ENCODE measurements around the gene MAP3K13. TPM values are rescaled to one million over a fixed set of nuclear protein-coding genes. Genes with fewer than 3 reads are reported as not detected.

MAP3K13 gene, protein sequence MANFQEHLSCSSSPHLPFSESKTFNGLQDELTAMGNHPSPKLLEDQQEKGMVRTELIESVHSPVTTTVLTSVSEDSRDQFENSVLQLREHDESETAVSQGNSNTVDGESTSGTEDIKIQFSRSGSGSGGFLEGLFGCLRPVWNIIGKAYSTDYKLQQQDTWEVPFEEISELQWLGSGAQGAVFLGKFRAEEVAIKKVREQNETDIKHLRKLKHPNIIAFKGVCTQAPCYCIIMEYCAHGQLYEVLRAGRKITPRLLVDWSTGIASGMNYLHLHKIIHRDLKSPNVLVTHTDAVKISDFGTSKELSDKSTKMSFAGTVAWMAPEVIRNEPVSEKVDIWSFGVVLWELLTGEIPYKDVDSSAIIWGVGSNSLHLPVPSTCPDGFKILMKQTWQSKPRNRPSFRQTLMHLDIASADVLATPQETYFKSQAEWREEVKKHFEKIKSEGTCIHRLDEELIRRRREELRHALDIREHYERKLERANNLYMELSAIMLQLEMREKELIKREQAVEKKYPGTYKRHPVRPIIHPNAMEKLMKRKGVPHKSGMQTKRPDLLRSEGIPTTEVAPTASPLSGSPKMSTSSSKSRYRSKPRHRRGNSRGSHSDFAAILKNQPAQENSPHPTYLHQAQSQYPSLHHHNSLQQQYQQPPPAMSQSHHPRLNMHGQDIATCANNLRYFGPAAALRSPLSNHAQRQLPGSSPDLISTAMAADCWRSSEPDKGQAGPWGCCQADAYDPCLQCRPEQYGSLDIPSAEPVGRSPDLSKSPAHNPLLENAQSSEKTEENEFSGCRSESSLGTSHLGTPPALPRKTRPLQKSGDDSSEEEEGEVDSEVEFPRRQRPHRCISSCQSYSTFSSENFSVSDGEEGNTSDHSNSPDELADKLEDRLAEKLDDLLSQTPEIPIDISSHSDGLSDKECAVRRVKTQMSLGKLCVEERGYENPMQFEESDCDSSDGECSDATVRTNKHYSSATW
- 18.0 and 20.4 TPM in 2 replicates for total RNA-seq

DNA sequence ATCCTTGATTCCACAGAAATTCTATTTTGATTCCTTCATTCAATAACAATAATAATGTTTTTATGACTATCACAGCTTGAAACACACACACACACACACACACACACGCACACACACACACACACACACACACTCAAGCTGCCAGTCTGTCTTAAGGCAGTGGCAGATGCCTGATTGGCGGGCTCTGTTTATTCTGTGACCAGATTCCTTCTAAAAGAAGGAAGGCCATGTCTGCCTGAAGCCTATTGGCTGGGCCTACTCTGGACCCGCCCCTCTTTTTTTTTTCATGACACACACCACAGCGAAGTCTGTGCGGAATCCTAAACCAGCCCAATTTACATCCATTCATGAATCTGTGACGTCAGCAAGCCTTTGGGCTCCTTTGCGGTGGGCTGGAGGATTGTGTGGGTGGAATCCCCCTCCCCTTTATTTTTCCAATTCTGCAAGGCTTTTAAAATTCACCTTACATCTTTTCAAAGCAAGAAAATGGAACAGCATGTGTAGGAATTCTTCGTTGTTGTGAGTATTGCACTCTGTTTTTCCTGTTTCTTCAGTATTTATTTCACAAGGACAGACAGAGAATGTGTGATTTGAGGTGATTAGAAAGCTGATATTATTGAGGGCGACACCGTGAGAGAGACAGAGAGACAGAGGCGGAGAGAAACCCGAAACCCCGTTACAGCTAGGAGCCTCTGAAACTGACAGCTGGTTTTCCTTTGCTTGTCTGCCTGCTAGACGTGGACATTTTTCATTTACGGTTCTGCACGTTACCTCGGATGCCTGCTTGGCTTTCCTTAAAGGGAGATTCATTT, at the start of gene MAP3K13:
TSS of gene MAP3K13 (plus strand) at position 287 of the 812 bp plus-strand sequence. CDS start 65,446 bp downstream, outside the sequence.

DNA sequence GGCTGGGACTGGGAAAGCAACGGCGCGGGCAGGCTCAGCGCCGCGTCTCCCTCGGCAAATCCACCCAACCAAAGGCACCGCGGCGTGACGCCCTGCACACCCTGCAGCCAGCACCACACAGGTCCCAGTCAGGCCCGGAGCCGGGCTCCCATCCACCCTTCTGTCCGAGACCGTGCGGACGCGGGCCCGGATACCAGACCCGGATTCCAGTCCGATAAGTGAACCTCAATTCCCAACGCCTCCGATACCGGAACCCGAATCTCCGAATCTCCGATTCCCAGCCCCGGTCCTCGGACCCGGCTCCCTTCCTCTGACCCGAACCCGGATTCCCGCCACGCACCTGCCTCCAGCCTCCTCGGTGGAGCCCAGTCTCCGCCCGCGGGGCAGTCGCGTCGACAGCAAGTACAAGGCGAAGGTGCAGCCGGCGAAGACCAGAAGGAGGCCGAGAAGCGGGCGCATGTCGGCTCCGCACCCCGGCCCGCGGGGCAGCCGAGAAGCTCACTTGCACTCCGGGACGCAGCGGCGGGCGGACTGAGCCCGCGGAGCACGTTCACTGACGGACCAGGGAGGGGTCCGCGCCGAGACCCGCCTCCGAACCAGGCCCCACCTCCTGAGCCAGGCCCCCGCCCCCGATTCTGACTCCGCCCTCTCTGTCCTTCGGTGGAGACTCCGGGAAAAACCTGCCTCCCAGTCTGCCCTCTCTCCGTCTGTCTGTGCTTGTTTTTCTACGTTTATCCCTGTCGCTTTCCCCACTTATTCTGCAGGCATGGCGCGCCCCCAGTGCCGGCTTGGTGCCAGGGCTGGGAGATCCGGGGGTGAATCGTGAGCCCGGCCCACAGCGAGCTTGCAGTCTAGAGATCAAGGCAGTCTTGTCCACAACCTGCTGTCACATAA, 135.8 kb downstream of the MAP3K13 start, which contains the start of gene TMEM41A:
TSS of gene TMEM41A (minus strand) at position 533 of the 894 bp plus-strand sequence. CDS start at position 459, 74 bp downstream.

Other genes starting within 250 kb of the MAP3K13 start
- gene C3orf70, start 210.1 kb upstream of the MAP3K13 start, total RNA-seq = under 0.01 and 0.11 TPM in 2 replicates
- gene EHHADH, start 109.1 kb upstream of the MAP3K13 start, total RNA-seq = 8.2 and 10.5 TPM in 2 replicates
- 14.5 and 15.3 TPM in 2 replicates for gene TMEM41A, start 135.9 kb downstream of the MAP3K13 start, total RNA-seq
- gene LIPH, start 189.5 kb downstream of the MAP3K13 start, total RNA-seq = 1.2 and 3.4 TPM in 2 replicates
- 41.3 and 42.4 TPM in 2 replicates for gene SENP2, start 223.2 kb downstream of the MAP3K13 start, total RNA-seq

All from placental epithelial cell (primary cell).